Left kidney (tissue), 2 donors: ENCODE results near the gene ITSN1. TPM values are rescaled to one million over a fixed set of nuclear protein-coding genes. Genes with fewer than 3 reads are reported as not detected.
"Not testable (repeated sequence)": the region's sequence is repeated elsewhere in the genome, so short reads cannot be mapped to it uniquely, and the experiment has no call there.

Experiments used
- DNase-seq: peaks from one replicate; pipeline ENCODE4 v3.0.0-alpha.2; 2013
- polyA plus RNA-seq: library from polyadenylated mRNA; unstranded; fragments of 120-200 nt; gene quantifications from one replicate; pipeline ENCODE4 v1.2.1, GENCODE V29; 2013; ENCODE audit not compliant: insufficient read length

Gene ITSN1
- polyA plus RNA-seq, 1 donor = 56.2 TPM

GRCh38 chr21:33650230-33650629 lies 7.9 kb downstream of the ITSN1 start:
- DNase-seq = no peak

DNA sequence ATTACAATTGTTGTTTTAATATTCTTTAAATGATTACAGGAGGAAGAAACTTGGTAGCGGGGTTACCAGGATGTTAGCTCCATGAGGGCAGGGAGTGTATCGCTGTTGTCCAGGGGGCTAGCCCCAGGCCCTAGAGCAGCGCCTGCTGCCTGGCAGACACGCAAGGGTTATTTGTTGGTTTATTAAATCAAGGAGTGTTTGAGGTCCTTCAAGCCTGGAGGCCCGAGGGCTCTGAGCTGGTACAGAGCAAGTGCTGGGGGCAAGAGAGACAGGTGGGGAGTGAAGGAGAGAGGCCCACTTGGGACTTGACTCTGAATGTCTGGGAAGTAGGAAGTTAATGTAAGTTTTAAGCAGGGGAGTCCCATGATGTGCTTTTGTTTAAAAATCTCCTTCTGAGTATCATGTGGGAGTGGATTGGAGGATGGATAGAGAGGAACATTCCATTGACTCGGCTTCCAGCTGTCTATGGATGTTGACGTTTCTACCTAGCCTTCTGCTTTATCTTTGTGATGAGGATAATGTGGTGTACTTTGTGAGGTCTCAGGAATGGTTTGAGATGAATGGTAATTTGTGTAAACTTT lies 8.7 kb downstream of the ITSN1 start:
- DNase-seq = no peak

GRCh38 chr21:33651965-33652680 lies 9.8 kb downstream of the ITSN1 start:
- no peak for DNase-seq

GRCh38 chr21:33654412-33654811 lies 12.1 kb downstream of the ITSN1 start:
- no peak for DNase-seq

GRCh38 chr21:33655588-33656221 lies 13.4 kb downstream of the ITSN1 start:
- no peak for DNase-seq

GRCh38 chr21:33657124-33657820 lies 15.0 kb downstream of the ITSN1 start:
- DNase-seq = no peak

GRCh38 chr21:33658919-33659567 lies 16.7 kb downstream of the ITSN1 start:
- DNase-seq = no peak

GRCh38 chr21:33659568-33659949 lies 17.3 kb downstream of the ITSN1 start:
- DNase-seq = no peak

DNA sequence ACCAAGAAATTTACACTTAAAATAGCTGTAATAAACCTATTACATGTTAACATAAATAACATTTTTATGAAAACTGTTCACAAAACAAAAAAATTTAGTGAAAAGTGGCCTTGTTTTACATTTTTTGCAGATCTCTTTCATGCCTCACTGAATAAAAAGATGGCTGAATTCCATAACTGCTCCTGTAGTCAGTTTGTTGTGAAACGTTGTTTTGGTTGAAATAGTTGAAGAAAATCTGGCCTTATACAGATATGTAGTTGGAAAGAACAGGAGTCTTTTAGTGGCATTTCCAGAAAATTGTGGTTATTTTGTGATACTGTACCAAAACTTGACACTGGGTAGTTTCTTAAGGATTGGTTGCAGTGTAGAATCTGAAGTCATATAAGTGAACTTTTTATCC lies 18.1 kb downstream of the ITSN1 start:
- DNase-seq = no peak

DNA sequence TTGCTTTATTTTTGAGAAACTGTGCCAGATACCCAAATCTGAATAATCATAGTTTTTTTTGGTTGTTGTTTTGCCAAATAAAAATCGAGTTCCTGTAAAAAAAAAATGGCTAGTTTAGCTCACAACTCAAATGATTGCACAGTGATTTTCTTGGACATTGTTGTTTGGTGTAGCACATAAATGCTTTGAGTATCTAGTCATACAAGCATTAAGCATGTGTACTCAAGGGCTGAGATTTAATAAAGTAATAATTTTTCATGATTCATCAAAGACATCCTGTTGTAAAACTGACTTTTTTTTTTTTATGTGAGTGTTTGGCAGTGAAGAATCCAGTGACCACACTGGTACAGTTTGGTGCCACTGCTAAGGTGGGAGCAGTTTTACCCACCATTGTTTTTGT lies 18.8 kb downstream of the ITSN1 start:
- no peak for DNase-seq

DNA sequence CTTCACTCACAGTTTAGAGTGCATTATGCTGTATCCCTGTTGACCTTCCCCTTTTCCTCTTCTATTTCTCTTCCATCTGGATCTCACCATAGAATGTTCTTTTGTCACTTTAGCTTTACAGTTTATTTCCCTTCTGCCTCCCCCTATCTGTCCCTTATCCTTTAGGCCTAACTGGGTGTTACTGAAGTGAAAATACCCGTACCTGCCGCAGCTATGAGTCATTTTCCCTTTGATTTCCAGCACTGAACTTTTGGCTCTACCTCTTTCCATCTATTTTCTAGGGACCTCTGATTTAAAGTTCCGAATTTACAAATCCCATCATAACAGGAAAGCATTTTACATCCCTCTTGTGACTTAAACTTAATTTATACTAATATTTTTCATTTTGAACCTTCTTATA lies 19.7 kb downstream of the ITSN1 start:
- no peak for DNase-seq

- DNase-seq = no peak
Observed at GRCh38 chr21:33663241-33663640, 20.9 kb downstream of the ITSN1 start.

- no peak for DNase-seq
Observed at GRCh38 chr21:33664135-33664534, 21.8 kb downstream of the ITSN1 start.

GRCh38 chr21:33666153-33666552 lies 23.9 kb downstream of the ITSN1 start:
- no peak for DNase-seq

DNA sequence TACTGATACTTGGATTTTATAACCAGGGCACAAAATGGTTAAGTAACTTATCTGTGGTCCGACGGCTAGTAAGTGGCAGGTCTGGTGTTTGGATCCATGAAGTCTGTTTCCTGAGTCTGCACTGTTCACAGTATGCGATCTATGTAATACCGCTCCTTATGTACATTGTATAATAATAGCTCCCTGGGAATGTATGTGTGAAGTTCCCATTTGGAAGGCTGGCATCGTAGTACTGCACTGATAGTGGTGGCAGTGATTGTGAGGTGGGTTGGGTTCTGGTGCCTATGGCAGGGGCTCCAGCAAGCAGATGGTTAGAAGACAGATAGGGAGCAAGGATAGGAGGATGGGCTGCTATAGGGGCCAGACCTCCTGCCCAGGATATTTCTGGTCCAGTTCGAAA lies 25.3 kb downstream of the ITSN1 start:
- DNase-seq = no peak

DNA sequence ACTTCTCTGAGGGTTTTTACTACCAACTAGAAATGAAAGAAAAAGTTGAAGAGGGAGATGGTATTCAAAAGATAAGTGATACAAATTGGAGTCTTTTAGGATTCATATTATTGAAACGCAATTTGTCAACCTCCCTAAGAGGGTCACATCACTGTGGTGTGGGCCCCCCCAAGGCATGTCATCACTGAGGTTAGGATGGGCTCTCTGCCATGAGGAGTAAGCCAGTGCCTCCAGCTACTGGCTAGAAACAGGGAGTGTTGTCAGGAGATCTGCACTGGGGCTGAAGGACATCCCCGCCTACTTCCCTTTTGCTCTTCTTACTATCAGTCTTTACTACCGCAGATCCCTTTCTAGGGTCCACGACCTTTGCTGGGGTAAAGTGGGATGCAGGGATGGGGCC lies 25.9 kb downstream of the ITSN1 start:
- DNase-seq = no peak

DNA sequence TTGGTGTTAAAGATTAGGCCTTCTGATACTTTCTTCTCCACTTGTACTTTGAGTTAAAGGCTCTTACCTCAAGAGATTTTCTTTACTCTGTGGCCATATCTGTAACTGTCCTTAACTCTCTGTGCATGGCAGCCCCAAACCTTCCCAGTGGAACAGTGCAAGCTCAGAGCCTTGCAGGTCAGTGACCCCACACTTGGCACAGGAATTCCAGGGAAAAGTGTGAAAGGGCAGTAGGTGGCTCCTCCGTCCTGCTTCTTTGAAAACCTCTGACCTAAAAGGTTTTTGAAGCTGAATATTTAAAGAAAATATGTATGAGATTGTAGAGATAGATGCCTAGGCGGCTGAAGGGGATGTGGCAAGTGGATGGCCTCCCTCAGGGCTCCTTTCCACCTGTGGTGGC lies 26.3 kb downstream of the ITSN1 start:
- no peak for DNase-seq

DNA sequence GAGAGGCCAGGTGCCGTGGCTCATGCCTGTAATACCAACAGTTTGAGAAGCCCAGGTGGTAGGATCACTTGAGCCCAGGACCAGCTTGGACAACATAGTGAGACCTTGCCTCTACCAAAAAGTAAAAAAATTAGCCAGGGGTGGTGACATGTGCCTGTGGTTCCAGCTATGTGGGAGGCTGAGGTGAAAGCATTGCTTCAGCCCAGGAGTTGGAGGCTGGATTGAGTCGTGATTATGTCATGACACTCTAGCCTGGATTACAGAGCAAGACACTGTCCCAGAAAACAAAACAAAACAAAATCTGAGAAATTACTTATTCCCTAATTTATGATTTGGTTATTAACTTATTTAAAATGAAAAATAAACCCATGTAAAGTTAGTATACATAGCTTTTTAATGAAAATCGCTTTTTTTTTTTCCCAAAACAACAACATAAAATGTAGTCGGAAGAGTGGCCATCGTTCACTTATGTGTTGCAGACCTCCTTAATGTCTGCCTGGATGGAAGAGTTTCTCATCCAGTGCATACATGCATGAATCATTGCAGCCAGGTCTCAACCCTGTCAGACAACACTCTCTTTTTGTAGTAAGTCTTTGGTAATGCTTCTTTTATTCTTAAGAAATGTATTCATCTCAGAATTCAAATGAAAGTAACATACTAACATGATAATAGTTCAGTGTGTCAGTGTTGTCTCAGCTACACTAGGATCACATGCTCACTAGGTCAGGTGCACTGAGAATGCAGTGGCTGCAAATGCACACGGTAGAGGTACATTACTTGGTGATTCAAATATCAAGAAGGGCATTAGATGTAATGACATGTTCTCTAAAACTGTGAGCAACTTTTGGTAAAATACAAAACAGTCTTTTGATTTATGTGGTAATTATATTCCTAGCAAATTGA lies 28.0 kb downstream of the ITSN1 start:
- no peak for DNase-seq

DNA sequence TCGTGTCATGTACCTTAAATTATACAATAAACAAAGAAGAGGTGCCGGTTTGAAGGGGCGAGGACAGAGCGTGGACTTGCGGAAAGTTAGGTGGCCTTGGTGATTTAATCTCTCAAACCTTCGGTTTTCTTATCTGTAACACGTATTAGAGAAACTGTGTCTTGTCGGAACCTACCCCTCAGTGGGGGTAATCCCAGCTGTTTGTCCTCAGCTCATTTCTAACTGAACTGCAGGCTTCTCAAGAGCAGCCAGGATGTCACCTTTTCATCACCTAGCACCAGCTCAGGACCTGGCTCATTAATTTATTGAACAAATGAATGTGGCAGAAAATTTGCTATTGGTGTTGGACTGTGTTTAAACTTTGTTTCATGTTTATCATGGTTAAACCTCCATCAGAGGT lies 31.2 kb downstream of the ITSN1 start:
- no peak for DNase-seq

- no peak for DNase-seq
Observed at GRCh38 chr21:33674226-33674625, 31.9 kb downstream of the ITSN1 start.

DNA sequence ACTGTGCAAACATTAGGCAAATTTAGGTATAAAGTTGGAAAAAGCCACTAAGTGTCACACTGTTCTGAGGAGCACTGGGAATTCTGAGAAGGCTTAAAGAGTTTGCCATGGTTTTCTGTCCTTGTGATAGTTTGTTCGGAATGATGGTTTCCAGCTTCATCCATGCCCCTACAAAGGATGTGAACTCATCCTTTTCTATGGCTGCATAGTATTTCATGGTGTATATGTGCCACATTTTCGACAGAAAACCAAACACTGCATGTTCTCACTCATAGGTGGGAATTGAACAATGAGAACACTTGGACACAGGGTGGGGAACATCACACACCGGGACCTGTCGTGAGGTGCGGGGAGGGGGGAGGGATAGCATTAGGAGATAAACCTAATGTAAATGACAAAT lies 34.4 kb downstream of the ITSN1 start:
- DNase-seq = not testable (repeated sequence)

GRCh38 chr21:33677450-33677849 lies 35.1 kb downstream of the ITSN1 start:
- DNase-seq = no peak
